Stimulated activated CD4-positive, alpha-beta T cell treated with anti-CD3 and anti-CD28 coated beads, Interleukin-2, amount 100 ng/mL, for 4 hours (primary cell): ENCODE data around the gene ATP9B.

Experiments
- DNase-seq: peaks from one replicate; pipeline ENCODE4 v3.0.0-alpha.2; 2020; ENCODE audit warnings: low read depth

The ATP9B gene

GRCh38 chr18:79199691-79200374 is 130.6 kb downstream of the ATP9B start:
- no peak for DNase-seq

DNA sequence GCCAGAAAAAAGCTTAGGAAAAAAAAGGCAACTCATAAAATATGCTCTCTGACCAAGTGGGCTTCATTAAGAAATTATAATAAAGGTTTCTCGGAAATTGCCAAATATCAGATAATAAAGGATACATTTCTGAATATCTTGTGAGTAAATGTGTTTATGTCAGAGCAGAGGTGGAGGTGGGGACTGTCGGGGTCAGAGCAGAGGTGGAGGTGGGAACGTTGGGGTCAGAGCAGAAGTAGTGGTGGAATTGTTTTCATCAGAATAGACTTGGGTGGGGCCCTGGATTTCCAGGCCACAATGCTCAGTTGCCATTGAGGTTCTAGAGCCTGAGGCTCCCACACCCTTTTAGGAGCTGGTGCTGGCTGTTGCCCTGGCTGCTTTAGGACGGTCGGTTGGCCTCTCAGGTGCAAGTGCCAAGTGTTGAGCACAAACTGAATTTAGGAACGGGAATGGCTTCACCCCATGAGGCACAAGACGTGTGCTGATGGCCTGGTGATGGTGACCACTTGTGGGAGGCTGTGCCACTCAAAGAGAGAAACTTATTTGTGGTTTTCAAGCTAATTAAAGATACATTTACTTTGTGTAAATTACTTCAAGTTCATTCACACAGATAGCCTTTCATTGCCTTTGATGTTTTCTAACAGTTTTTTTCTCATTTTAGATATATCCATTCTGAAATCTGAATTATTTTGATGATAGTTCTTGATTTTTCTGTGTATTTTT is 131.5 kb downstream of the ATP9B start:
- peak; percentile 24 for DNase-seq

GRCh38 chr18:79203017-79203605 is 133.9 kb downstream of the ATP9B start:
- peak; percentile 32 for DNase-seq

DNA sequence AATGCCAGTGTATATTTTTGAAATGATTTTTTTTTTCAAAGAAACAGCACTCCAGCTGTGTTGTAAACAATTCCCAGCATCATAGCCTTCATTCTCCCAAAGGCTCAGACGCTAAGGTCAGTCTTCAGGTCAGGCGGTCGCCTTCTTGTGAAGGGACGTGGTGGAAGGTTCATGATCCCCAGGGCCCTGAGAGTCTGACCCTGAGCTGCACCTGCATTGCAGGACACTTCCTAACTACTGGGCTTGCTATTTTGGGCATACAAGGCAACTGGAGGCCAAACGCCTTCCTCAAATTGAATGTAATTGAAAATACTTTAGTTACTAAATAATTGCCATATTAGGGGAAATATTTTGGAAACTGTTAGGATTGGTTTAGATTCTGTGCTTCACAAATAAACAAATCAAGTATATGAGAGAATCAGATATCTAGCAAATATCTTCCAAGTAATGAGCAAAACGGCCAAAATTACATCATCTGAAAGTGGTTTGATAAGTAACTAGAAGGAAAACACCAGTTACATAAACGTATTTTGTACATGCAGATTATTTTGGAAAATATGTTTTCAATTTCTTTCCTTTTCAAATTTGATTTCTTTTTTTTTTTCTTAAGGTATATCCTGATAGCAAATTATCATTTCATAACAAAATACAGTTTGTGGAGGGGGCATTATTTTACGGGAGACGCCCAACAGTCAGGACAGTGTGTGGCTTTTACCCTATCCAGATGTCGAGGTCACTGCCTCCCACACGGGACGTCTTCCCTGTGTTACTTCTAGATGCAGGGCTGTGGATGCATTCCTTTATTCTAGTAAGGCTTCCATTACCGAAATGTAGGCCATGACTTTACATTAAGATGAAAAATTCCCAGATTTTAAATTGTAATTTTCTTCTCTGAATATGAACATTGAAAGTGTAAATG is 136.0 kb downstream of the ATP9B start:
- DNase-seq = no peak

DNA sequence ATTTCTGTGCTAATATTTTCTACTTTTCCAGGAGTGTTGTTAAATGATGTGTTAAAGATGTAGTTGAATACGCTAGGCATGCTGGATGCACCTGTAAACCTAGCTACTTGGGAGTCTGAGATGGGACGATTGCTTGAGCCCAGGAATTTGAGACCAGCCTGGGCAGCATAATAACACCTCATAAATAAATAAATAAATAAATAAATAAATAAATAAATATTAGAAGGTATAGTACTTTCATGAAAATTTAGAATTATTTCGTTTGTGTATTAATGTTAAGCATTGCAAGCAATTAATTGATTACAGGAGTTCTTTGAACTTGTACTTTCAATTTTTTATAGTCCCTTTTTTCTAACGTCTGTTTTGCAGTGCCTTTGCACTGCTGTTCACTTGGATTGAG is 137.2 kb downstream of the ATP9B start:
- DNase-seq = no peak

GRCh38 chr18:79208906-79209305 is 139.7 kb downstream of the ATP9B start:
- DNase-seq = no peak

DNA sequence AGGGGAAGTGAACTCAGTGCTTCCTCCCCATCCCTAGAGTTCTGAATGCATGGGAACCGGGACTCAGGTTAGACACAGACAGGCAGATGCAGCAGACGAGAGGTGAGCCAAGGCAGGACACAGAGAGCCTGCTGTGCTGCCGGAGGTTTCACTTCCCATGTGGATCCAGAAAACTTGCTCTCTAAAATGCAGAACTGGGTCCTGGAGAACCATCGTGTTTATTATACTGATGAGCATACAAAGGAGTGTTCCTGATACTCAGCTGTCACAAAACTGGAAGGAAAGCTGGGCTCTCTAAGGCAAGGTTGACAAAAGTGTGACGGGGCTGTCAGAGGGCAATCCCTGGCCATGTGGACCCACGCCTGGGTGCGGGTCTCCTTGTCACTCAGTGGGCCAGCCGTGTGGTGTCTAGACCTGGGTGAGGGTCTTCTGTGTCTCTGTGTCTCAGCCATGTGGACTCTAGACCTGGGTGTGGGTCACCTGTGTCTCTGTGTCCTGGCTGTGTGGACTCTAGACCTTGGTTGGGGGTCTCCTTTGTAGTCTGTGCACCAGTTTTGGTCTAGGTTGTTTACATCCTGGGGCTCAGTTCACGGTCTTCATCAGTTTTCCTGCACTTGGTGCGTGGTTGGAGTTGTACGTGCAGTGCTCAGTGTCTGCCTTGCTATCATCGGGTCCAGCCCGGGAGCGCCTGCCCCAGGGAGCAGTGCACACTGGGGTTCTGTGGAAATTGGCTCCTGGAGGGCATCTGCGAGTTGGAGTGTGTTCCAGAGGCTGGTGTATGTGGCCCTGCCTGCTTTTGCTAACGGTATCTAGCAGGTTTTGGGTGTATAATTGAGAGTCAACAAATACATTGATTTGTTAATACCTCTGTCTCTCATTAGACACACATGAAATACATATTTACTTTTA is 141.1 kb downstream of the ATP9B start:
- no peak for DNase-seq

DNA sequence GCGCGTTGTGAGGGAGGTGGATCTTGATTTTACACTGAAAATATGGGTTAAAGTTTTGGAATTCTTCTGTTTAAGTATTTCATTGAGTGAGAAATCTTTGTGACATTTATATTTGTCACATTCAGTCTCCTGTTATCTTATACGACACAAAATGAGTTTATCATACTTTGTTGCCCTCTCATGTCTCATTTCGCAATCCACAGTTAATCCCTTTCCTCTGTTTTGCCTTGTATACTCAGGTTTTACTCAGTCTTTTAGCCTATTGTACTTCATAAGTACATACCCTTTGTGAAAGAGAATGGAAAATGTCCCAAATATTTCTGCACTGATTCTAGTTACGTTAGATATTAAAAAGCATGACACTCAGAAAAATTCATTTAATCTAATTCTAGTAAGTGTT is 142.7 kb downstream of the ATP9B start:
- DNase-seq = no peak

DNA sequence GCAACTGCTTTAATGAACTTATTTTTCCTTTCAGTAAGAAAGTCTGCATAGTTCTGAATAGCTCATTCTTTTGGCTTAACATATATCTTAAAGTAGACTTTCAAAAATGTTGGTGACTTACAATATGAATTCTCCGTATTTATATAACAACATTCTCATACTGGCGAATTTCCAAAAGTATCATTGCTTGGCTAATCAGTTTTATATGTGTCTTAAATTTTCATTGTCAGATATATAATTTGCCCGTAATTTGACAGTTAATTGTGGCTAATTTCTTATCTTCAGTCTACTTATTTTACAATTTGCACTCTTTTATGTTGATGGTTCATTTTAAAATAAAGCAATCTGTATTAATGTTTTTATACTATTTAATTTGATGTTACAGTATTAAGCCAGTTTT is 144.9 kb downstream of the ATP9B start:
- DNase-seq = no peak

- DNase-seq = no peak
Observed at GRCh38 chr18:79216176-79216575, 147.0 kb downstream of the ATP9B start.

GRCh38 chr18:79217979-79218604 is 148.9 kb downstream of the ATP9B start:
- no peak for DNase-seq

- DNase-seq = no peak
Observed at GRCh38 chr18:79218605-79219190, 149.5 kb downstream of the ATP9B start.

DNA sequence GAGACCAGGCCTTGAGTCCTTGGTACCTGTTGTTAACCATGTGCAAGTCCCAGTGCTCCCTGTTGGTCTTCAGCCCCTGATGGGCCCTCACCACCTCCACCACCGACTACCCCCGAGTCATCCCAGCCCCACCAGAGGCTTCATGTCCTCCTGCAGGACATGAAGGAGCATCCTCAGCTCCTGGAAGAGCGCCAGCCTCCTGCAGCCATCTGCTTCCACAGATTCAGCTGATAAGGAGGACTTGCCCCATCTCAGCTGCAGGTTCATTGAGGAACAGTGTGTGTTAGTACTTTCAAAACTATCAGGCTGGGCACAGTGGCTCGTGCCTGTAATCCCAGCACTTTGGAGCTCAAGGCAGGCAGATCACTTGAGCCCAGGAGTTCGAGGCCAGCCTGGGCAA is 151.9 kb downstream of the ATP9B start:
- no peak for DNase-seq

- DNase-seq = no peak
Observed at GRCh38 chr18:79222790-79223189, 153.6 kb downstream of the ATP9B start.

- DNase-seq = no peak
Observed at GRCh38 chr18:79223431-79223830, 154.2 kb downstream of the ATP9B start.

DNA sequence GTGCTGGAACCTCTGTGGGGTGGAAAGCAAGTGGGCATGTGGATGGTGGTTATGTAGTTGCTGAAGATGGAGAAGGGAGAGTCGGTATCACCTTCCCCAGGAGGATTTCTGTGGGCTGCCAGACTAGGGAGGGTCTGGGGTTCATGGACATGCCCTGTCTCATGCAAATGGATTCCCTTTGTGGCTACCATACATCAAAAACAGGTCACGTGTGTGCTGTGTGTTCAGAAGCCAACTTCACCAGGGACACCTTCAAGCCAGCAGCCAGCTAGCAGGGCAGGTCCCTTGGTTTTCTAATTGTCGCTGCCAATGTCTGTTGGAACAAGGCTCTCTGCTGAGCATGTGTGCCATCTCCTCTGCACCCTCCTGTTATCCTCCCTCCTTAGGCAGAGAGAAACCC is 155.2 kb downstream of the ATP9B start:
- no peak for DNase-seq

- DNase-seq = no peak
Observed at GRCh38 chr18:79227621-79228020, 158.4 kb downstream of the ATP9B start.

DNA sequence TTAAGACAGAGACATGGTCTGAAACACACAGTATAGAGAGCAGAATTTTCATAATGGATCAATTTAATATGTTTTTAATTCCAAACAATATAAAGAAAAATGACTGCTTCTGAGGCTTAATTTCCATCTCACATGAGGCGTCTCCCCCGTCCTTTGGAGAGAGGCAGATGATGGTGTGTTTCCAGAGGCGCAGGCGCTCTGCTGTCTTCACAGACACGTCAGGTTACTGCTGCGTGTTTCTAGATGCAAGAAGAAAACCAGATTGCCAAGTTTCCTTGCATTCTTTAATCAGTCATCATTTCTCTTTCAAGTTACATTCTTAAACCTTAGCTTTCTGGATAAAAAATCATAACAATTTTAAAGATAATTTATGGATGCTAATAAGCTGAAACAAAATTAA is 160.2 kb downstream of the ATP9B start:
- no peak for DNase-seq

- DNase-seq = no peak
Observed at GRCh38 chr18:79234438-79234837, 165.2 kb downstream of the ATP9B start.

DNA sequence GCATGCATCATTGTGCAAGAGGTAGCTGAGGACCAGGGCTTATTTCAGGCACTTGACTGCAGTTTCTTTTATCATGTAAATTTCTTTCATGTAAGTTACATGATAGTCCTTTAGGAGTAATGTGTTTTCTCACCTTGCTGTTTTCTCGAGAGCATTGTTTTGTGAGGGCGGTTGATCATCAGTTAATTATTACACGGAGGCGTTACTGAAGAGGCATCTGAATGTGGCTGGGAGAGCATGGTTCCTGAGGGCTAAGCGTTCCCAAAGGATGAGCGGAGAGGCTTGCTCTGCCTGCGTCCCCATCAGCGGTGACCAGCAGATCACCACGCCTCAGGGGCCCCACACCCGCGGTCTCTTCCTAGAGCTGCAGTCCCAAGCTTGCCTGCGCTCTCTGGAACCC is 170.4 kb downstream of the ATP9B start:
- DNase-seq = no peak
